GM21576 (cell line): ENCODE data around the gene EEF2KMT.

Experiments
- ATAC-seq: cut with Tn5 transposase; IDR thresholded peaks from one replicate; pipeline ENCODE4 v1.9.1; 2021; ENCODE audit warnings: mild to moderate bottlenecking, moderate library complexity; ENCODE audit not compliant: unreplicated experiment

EEF2KMT gene

GRCh38 chr16:5042574-5043171 lies 54.9 kb downstream of the EEF2KMT start:
- ATAC-seq, result no peak

- ATAC-seq, result peak; percentile 55
These were observed 55.9 kb downstream of the EEF2KMT start for GRCh38 chr16:5041600-5042133.

GRCh38 chr16:5040451-5040850 lies 57.1 kb downstream of the EEF2KMT start:
- no peak for ATAC-seq

GRCh38 chr16:5036228-5037156 lies 61.1 kb downstream of the EEF2KMT start:
- ATAC-seq, result no peak

GRCh38 chr16:5035909-5036227 lies 61.7 kb downstream of the EEF2KMT start:
- ATAC-seq, result no peak
